Hematopoietic multipotent progenitor cell (in vitro differentiated cells): ENCODE measurements around the gene NIPA2. TPM values are rescaled to one million over a fixed set of nuclear protein-coding genes. Genes with fewer than 3 reads are reported as not detected.
A peak's percentile ranks its signal among the peaks of the same experiment; 100 is the strongest.

Experiments used
- DNase-seq, 3 donors: peaks; one replicate each; pipeline ENCODE4 v3.0.0-alpha.2; 2011 to 2015; ENCODE audit warnings: low read depth in 2 of 3, low spot score in 2 of 3
- total RNA-seq: library from RNA; depleted of rRNA; stranded (reverse); fragments of >200 nt; gene quantifications from one replicate; pipeline ENCODE4 v1.2.3, GENCODE V29; 2012

The NIPA2 gene
- total RNA-seq, 1 donor = 48.5 TPM

- DNase-seq = no peak
Observed at GRCh38 chr15:22831473-22831872, 7.0 kb upstream of the NIPA2 start.

DNA sequence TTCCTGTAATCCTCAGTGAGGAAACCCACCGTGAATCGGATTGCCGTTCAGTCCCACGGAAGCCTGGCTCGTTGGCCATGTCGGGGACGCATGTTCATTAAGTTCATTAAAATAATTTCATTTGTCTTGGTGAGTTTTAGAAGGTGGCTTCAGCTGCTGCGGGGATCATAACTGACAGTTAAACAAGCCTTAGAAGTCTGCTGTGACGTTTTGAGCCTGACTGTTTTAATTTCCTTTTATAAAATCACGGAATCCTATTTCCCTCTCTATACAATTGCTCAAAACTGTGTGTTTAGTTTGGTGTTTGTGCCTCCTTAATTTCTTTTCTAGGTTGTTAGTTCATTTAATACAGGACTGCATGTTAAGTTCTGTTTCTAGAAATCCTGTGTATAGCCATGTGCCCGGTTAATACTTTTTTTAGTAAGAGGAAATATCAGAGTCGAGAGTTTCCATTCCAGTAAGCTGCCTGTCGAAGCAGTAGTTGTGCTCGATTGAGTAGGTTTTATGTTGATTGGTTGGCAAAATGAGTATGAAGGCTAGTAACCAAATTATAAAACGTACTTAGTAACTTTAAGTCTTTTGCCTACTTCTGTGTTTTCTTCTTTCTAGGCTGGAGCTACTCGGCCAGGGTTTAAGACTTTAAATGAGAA is 705 bp downstream of the NIPA2 start:
- peak in 1 of 3 donors; percentile 14 for DNase-seq

- no peak for DNase-seq
Observed at GRCh38 chr15:22844421-22845288, 6.2 kb downstream of the NIPA2 start.

DNA sequence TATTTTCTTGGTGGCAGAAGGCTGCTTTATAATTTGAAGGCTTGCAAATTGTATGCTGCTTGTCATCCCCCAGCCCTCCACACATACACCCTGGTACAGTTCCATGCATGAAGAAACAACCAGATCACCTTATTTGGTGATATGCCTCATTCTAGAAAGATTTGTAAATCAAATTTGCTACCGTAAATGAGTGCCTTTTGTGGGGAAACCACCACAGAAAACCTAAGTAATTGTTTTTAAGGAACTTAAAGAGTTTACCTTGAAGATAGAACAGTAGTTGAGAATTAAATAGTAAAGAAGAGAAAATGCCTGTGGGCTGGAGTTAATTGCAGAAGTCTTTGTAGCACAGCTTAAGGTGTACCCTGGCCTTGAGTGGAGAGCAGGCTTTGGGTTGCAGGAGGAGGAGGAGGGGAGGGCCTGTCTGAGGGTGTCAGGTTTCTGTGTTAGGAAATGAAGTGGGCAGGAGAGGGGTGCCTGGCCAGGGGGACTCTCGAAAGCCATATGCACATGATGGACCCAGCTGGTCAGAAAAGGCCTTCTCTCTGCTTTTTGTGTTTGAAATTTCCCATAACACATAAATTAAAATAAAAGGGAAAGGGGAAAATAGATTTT is 6.9 kb downstream of the NIPA2 start:
- no peak for DNase-seq

- DNase-seq = no peak
Observed at GRCh38 chr15:22846073-22846472, 7.6 kb downstream of the NIPA2 start.

DNA sequence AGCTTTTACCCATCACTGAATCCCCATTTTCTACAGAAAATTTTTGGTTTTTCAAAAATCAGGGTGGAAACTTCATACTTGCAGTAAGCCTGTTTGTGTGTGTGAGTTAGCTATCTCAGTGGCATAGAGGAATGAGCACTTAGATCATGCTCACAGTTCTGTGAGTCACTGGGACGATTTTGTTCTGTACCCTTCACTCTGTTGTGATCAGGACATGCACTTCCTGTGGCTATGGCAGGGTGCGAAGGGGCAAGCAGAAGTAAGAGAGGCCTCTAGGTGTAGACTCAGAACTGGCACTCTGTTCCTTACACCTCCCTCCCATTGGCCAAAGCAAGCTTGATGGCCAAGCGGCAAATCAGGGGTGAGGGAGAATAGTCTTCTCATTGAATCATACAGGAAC is 11.6 kb downstream of the NIPA2 start:
- DNase-seq = no peak

DNA sequence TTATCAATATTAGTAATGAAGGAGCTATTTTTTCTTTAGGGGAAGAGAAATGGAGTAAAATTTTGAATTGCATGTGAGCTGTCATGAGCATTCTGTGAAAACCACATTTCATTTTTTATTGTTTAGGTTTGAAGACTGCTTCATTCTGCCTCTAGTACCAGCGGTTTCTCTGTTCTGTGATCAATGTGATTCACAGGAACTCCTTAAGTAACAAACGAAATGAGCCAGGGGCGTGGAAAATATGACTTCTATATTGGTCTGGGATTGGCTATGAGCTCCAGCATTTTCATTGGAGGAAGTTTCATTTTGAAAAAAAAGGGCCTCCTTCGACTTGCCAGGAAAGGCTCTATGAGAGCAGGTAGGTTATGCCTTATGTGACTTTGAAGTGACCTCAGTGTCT is 13.0 kb downstream of the NIPA2 start:
- no peak for DNase-seq

GRCh38 chr15:22855791-22856190 is 17.3 kb downstream of the NIPA2 start:
- no peak for DNase-seq

- no peak for DNase-seq
Observed at GRCh38 chr15:22856659-22857058, 18.2 kb downstream of the NIPA2 start.

GRCh38 chr15:22861161-22861560 is 22.7 kb downstream of the NIPA2 start:
- DNase-seq = no peak

GRCh38 chr15:22863356-22863755 is 24.9 kb downstream of the NIPA2 start:
- DNase-seq = no peak

DNA sequence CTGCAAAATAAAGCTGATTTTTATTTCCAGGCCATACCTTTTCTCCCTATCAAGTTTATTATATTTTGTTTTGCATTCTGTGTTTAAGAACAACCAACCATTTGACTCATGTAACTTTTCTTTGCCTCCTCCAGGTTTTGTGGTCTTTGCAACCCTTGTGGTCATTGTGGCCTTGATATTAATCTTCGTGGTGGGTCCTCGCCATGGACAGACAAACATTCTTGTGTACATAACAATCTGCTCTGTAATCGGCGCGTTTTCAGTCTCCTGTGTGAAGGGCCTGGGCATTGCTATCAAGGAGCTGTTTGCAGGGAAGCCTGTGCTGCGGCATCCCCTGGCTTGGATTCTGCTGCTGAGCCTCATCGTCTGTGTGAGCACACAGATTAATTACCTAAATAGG is 27.6 kb downstream of the NIPA2 start:
- no peak for DNase-seq

DNA sequence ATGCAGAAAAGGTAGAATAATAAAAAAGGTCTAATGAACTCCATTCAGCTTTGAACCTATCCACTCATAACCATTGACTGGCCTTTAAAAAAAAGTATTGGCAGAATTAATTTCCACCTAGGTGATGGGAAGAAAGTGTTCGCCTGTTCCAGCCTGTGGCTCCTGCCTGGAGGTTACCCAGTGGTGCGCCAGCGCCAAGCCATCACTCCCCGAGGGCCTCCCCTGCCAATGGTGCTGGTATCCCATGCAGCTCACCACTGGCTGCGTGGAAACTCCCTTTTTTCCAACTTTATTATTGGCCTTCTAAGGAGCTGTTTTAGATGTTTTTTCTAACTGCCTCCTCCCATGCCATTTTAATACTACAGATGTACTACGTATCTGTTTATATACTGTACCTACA is 29.4 kb downstream of the NIPA2 start:
- DNase-seq = no peak

- no peak for DNase-seq
Observed at GRCh38 chr15:22868495-22868894, 30.0 kb downstream of the NIPA2 start.

DNA sequence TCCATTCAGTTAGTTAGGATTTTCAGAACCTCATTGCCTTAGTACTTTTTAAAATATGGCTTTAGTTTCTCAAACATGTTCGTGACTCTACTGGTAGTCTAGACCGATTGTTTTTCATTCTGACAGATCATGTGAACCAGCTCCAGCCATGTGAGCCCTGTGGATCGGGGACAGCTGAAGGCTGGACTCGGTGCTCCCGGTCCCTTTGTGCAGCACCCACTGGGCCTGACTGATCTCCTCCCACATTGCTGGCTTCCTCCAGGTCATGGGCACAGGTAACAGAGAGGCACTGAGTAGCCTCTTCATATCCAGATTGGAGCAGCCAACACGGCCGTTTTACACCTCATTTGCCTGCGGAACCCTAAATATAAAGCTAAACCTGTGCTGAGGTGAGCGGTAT is 30.5 kb downstream of the NIPA2 start:
- DNase-seq = no peak

- DNase-seq = no peak
Observed at GRCh38 chr15:22869856-22870255, 31.4 kb downstream of the NIPA2 start.

GRCh38 chr15:22870865-22871264 is 32.4 kb downstream of the NIPA2 start:
- DNase-seq = no peak

GRCh38 chr15:22871481-22872086 is 33.1 kb downstream of the NIPA2 start:
- no peak for DNase-seq

- DNase-seq = no peak
Observed at GRCh38 chr15:22872936-22873701, 34.7 kb downstream of the NIPA2 start.

DNA sequence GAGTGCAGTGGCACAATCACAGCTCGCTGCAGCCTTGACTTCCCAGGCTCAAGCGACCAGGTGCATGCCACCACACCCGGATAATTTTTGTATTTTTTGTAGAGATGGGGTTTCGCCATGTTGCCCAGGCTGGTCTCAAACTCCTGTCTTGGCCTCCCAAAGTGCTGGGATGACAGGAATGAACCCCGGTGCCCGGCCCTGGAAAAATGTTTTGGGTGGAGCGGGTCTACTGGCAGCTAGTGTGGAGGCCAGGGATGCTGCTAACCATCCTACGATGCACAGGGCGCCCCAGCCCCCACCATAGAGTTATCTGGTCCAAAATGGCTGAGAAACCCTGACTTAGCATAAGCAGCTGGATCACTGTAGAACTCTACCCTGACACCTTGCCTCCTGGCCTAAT is 35.4 kb downstream of the NIPA2 start:
- DNase-seq = no peak

GRCh38 chr15:22874256-22874655 is 35.8 kb downstream of the NIPA2 start:
- no peak for DNase-seq
